ENCODE measurements around the gene HPS4. TPM values are rescaled to one million over a fixed set of nuclear protein-coding genes. Genes with fewer than 3 reads are reported as not detected.

HPS4 gene
- total and polyA plus RNA-seq, 2 of the 8 experiments (the other 6 are each of a cell fraction or from before 2014, with no cell fraction given), result 28.0 to 35.2 TPM

GRCh38 chr22:26524870-26525269, 41.3 kb upstream of the HPS4 start:
- Histone ChIP-seq H3K27ac (ENCODE audit: low read depth, low read length) (no peak overlapping the region), H4K20me1 (replicated peaks in 1 of 2; ENCODE audit: control insufficient read depth in 1 of 2, insufficient read depth in 2 of 2, low read length in 2 of 2) (peaks cover 0 to 3% of the 10 kb centered on the region in 2 experiments), H3K4me1 (replicated peaks in 1 of 4; ENCODE audit: control insufficient read depth in 3 of 4, insufficient read depth in 4 of 4, low read length in 3 of 4) (no peaks in the 10 kb centered on the region), H3K79me2 (ENCODE audit: control insufficient read depth in 1 of 2, insufficient read depth in 2 of 2, low read length in 2 of 2) (no peaks in the 10 kb centered on the region), H3K14ac (ENCODE audit: insufficient read length) (no peak overlapping the region), H2AK5ac (ENCODE audit: low read depth, low read length) (no peak overlapping the region), H2AFZ (ENCODE audit: low read length) (no peak overlapping the region), H4K5ac (ENCODE audit: insufficient read length, low read depth, low read length) (no peak overlapping the region), H2BK120ac (replicated peaks; ENCODE audit: low read depth, low read length) (no peak overlapping the region), H3K56ac (replicated peaks; ENCODE audit: insufficient read length, low read depth, low read length) (no peak overlapping the region), H3K4ac (replicated peaks; ENCODE audit: insufficient read length, low read depth, low read length) (no peak overlapping the region), H3K9ac (replicated peaks in 1 of 4; ENCODE audit: extremely low read depth in 1 of 4, low read depth in 3 of 4, low read length in 3 of 4) (no peak overlapping the region), H3K36me3 (ENCODE audit: control insufficient read depth in 2 of 4, insufficient read depth in 4 of 4, low read length in 3 of 4) (peaks cover 4 to 46% (median 29%) of the 10 kb centered on the region in 4 experiments; a peak in 6 of 8 replicates), H3K4me2 (ENCODE audit: insufficient read depth in 1 of 2, low read depth in 2 of 2, low read length in 2 of 2) (no peak overlapping the region), H4K8ac (ENCODE audit: extremely low read depth, insufficient read depth, low read length) (no peak overlapping the region), H3K9me3 (ENCODE audit: insufficient read depth in 2 of 2, low read depth in 1 of 2, low read length in 1 of 2) (no peaks in the 10 kb centered on the region), H3K23ac (ENCODE audit: insufficient read length) (no peak overlapping the region), H3K79me1 (ENCODE audit: low read depth, low read length) (no peaks in the 10 kb centered on the region), H2BK12ac (ENCODE audit: low read depth, low read length) (no peak overlapping the region), H3K23me2 (ENCODE audit: low read depth, low read length) (no peaks in the 10 kb centered on the region), H2BK5ac (ENCODE audit: low read depth, low read length) (no peak overlapping the region), H3K4me3 (ENCODE audit: extremely low read depth in 1 of 4, insufficient read depth in 2 of 4, low read depth in 3 of 4, low read length in 4 of 4) (no peak overlapping the region), H4K91ac (replicated peaks; ENCODE audit: insufficient read length, low read length) (no peak overlapping the region), H3K18ac (ENCODE audit: extremely low read depth, low read length) (no peak overlapping the region), H2BK20ac (ENCODE audit: low read length) (no peak overlapping the region), H2BK15ac (ENCODE audit: low read length) (no peak overlapping the region), H3K27me3 (replicated peaks in 1 of 4; ENCODE audit: control insufficient read depth in 3 of 4, extremely low read depth in 1 of 4, insufficient read depth in 3 of 4, low read length in 3 of 4) (no peaks in the 10 kb centered on the region; a peak in 1 of 7 replicates)
- WGBS, 2 experiments (ENCODE audit: extremely low coverage in 1 of 2, insufficient coverage in 1 of 2, insufficient read length in 1 of 2, insufficient replicate concordance in 2 of 2, low coverage in 1 of 2, low lambda C conversion rate in 2 of 2, missing lambda C conversion rate in 1 of 2), result 93% methylated on average over 4 of the region's 4 CpGs; no CpG with 5 or more reads in 1 of the 2 experiments
- FAIRE-seq (no peak), DNase-seq (ENCODE audit: low read depth in 1 of 2, low spot score in 2 of 2) (no peak)
- ChIA-PET POLR2A (ENCODE audit: partially characterized antibody) (interaction anchor here (0.6 to 1.5 kb wide), 4 partner anchors 9 to 119 kb away, joined by 3 to 4 read pairs (median 3); no protein-coding TSS in a partner anchor), CTCF (ENCODE audit: partially characterized antibody) (interaction anchor here (0.6 kb wide), 1 partner anchor 103 kb away, joined by 4 read pairs; no protein-coding TSS in a partner anchor)
- TF ChIP-seq CHD1 (IDR thresholded peaks at IDR 0.05; ENCODE audit: low read depth, low read length) (no peak), E2F6 (IDR thresholded peaks at IDR 0.05) (no peak), CTCF (IDR thresholded peaks at IDR 0.05; ENCODE audit: control extremely low read depth in 1 of 3, insufficient read depth in 1 of 3, low read depth in 1 of 3, low read length in 3 of 3) (no peak), CTBP2 (IDR thresholded peaks at IDR 0.05; ENCODE audit: borderline replicate concordance, insufficient read depth, insufficient read length, low read length) (no peak), TEAD4 (IDR thresholded peaks at IDR 0.05; ENCODE audit: low read depth, low read length) (no peak), SRF (IDR thresholded peaks at IDR 0.05; ENCODE audit: low read depth, low read length) (no peak), SIRT6 (IDR thresholded peaks at IDR 0.05; ENCODE audit: low read length) (no peak), BCL11A (IDR thresholded peaks at IDR 0.05; ENCODE audit: low read depth in 2 of 2, low read length in 2 of 2) (no peak), PHF8 (conservative IDR thresholded peaks at IDR 0.05; ENCODE audit: low read depth, low read length) (no peak), NANOG (IDR thresholded peaks at IDR 0.05; ENCODE audit: insufficient read depth, low read depth, low read length, poor library complexity, severe bottlenecking) (no peak), CHD2 (IDR thresholded peaks at IDR 0.05; ENCODE audit: low read length) (no peak)

Data from H1 (cell line).